ENCODE results near the gene PTX4.

Gene PTX4

GRCh38 chr16:1458336-1458976 lies 30.3 kb downstream of the PTX4 start:
- no peak for DNase-seq

- no peak for DNase-seq
Observed at GRCh38 chr16:1457489-1458245, 31.1 kb downstream of the PTX4 start.

- DNase-seq: no peak
Observed at GRCh38 chr16:1456951-1457350, 31.8 kb downstream of the PTX4 start.

DNA sequence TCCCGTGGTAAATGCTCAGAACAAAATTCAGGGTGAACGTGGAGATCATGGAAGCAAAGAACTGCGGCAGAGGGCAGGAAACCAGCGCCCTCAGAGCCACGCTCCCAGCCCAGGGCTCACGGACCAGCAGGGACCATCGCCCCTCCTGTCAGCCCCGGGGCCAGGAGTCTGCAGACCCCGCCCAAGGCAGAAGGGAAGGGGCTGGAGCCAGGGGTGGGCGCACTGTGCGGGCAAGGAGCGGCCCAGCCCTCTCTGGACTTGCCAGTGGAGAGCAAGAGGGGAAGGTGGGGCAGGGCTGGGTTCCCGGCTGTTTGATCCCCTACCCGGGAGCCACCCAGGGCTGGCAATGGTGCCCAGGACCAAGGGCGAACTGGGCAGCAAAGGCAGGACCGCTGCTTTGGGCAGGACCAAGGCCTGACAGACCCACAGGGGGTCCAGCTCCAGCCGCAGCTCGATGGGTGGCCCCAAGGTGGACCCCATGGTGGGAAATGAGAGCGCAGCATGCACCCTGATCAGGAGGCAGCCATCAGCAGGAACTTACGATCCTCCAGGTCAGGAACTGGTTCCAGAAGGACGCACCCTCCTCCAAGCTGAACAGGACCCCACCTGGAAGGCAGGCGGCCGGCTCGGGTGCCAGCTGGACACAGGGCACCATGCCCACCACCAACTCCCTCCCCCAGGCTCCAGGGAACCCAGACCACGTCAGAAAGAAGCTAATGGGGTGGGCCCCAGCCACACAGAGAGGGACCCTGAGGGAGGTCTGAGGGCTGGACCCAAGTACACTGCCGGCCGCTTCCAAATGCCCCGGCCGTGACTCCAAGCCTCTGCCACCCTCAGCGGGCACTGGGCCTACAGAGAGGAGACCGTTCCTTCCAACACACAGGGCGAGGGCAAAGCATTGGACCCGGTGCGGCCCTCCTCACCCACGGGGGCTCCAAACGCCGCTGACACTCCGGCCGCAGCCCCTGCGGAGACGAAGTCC lies 33.3 kb downstream of the PTX4 start:
- no peak for DNase-seq

GRCh38 chr16:1454561-1454960 lies 34.2 kb downstream of the PTX4 start:
- DNase-seq: no peak

- DNase-seq: no peak
Observed at GRCh38 chr16:1453316-1453715, 35.4 kb downstream of the PTX4 start.

DNA sequence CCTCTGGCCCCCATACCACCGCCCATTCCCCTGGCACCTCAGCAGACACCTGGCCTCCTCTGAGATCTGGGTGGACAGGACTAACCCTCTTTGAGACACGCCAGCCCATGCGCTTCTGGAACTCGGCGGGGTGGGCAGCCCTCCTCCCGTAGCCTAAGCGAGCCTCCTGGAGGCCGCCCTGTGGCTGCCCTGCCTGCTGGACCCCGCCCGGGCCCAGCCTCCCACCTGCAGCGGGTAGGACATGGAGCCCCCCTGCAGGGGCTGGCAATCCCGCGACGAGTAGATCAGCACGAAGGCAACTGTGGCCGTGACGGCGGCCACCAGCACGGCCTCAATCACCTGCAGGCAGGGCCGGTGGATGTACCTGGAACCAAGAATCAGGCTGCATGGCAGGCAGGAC lies 36.2 kb downstream of the PTX4 start:
- no peak for DNase-seq

- no peak for DNase-seq
Observed at GRCh38 chr16:1451702-1452392, 36.9 kb downstream of the PTX4 start.

DNA sequence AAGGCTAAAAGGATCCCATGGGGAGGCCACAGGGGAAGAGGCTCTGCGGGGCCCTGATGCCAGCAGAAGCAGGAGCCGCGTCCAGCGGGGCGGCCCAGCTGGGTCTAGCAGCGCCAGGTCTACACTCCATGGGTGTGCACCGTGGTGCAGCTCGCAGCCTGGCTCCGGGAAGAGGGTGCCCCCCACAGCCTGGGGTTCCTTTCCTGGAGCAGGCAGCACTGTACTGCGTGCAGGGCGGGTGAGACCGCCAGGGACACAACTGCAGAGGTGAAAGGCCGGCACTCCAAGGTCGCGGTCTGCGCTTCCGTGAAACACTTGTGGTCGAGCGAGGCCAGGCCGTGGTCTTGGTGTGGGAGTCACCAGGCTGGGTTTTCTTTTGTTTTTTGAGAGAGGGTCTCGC lies 37.9 kb downstream of the PTX4 start:
- no peak for DNase-seq

DNA sequence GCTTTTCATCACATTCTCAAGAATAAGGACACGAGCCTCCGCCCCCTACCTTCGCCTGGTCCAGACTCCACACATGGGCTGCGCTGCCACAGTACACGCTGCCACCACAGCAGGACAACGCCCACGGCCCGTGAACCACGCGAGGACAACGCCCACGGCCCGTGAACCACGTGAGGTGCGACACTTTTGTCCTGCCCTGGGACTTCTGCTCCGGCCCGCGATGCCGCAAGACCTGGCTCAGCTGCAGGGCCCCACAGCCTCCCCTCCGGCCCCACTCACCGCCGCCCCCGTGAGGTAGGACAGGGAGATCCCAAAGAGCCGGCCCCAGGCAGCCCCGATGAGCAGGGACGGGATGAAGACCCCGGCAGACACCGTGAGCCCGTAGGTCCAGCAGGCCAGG lies 38.5 kb downstream of the PTX4 start:
- DNase-seq: no peak

- DNase-seq: no peak
Observed at GRCh38 chr16:1449201-1449788, 39.4 kb downstream of the PTX4 start.

DNA sequence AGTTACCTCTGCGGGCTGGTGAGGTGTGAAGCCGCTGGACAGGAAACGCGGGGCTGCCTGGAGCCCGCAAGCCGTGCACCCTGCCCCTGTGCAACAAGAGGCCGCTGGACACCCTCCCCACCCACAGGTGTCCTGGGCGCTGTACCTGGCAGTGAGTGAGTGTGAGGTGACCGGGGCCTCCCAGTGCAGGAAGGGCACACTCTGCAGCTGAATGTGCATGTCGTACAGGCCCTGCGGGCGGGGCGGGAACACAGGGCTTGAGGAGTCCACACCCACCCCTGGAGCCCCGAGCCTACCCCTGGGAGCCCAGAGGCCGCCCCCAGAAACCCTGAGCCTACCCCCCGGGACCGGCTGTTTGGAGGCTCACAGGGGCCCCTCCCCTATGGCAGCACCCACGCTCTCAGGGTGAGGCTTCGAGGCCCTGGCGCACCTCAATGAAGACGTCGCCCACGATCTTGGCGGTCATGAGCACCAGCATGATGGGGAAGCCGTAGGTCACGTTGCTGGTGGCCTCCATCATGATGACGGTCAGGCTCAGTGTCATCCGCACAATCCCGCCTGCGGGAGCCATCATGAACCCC lies 40.1 kb downstream of the PTX4 start:
- no peak for DNase-seq

DNA sequence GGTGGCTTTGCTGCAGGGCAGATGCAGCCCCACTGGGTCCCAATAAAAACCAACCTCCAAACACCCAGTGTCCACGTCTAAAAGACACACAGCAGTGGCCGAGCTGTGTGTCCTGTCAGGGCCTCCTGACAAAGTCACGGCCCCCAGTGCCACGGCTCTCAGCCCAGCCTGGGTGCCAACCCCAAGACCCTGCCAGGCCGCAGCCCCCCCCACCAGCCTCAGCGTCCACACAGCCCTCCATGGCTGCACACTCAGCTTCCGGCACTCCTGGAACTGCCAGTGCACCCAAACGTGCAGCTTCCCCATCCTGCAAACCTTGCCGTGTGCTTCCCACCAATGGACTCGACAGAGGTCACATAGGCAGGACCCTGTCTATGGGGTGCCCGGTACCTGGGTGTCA lies 40.8 kb downstream of the PTX4 start:
- DNase-seq: no peak

- DNase-seq: no peak
Observed at GRCh38 chr16:1446296-1447080, 42.3 kb downstream of the PTX4 start.

GRCh38 chr16:1445518-1446203 lies 43.1 kb downstream of the PTX4 start:
- no peak for DNase-seq

- no peak for DNase-seq
Observed at GRCh38 chr16:1444730-1445517, 43.8 kb downstream of the PTX4 start.

DNA sequence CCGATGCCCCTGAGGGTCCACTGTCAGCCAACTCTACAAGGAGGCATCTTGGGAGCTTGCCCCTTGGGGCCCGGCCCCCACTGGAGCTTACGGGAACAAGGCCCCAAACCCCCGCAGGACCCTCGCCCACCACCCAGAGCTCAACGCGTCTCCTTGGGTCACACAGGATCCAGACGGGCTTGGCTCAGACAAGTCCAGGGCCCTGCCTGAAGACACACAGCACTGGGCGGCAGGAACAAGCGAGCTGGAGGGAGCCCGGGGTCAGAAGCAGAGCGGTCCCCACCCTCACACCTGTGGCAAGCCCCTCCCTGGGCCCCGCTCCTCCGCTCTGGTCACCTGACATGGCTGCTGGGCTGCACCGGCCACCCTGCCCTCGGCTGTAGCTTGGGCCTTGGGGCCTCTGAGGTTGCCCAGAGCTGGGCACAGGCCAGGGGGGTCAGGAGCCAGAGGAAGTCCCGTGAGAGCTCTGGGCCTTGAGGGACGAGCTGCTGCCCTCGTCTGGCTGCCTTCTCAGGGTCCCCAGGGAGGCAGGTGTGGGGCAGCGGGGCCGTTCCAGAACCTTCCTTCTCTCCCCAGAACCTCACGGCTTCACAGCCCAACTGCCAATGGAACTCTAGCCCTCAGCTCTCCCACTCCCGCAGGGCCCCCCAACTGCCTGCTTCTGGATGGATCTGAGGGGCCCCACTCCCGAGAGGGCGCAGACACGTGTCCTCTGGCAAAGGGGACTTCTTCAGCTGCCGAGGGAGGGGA lies 44.6 kb downstream of the PTX4 start, which contains the start of gene CCDC154:
Gene CCDC154, minus strand, starts transcription at position 577 of the 750 bp plus-strand sequence. Its CDS starts 234 bp downstream, at position 343.
- no peak for DNase-seq

GRCh38 chr16:1443403-1443973 lies 45.3 kb downstream of the PTX4 start:
- no peak for DNase-seq

DNA sequence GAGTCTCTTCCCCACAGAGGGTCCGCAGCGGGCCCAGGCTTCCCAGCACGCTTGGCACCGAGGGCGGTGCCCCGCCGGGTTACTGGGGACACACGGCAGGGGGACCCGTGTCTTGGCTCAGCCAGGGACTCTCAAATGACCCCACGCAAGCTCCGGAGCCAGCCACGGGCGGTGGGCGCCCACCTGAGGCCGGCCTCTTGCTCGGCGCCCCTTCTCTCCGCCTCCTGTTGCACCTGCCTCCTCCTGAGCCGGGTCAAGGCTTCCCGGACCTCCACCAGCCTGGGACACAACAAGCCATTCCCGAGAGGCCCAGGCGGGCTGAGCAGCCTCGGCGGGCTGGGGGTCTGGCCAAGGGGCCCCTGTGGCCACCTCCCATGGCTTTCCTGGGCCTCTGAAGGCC lies 46.0 kb downstream of the PTX4 start:
- DNase-seq: no peak
